Upper lobe of left lung (tissue), 6 donors: ENCODE results near the gene CHRNA5. TPM values are rescaled to one million over a fixed set of nuclear protein-coding genes. Genes with fewer than 3 reads are reported as not detected.
A peak's percentile ranks its signal among the peaks of the same experiment; 100 is the strongest.

Source experiments
- ATAC-seq, 2 donors: fragments of 200-7000 bp; cut with Tn5 transposase; one replicate each; pipeline ENCODE4 v1.9.1; 2022; ENCODE audit warnings: mild to moderate bottlenecking in 2 of 2, moderate library complexity in 2 of 2; ENCODE audit not compliant: low FRiP score in 2 of 2
- DNase-seq, 2 donors: peaks; one replicate each; pipeline ENCODE4 v3.0.0-alpha.2; 2019 to 2020
- H3K27ac ChIP-seq, 4 donors: fragments of 200-600 bp; sonication (generic); one replicate each; pipeline ENCODE4 v1.5.1; 2016 to 2019
- H3K27me3 ChIP-seq, 4 donors: fragments of 200-600 bp; sonication (generic); one replicate each; pipeline ENCODE4 v1.5.1; 2017 to 2019
- H3K36me3 ChIP-seq, 4 donors: fragments of 200-600 bp; sonication (generic); one replicate each; pipeline ENCODE4 v1.5.1; 2016 to 2019
- H3K4me1 ChIP-seq, 4 donors: fragments of 200-600 bp; sonication (generic); one replicate each; pipeline ENCODE4 v1.5.1; 2018 to 2019
- H3K4me3 ChIP-seq, 4 donors: fragments of 200-600 bp; sonication (generic); one replicate each; pipeline ENCODE4 v1.5.1; 2017 to 2019; ENCODE audit warnings: mild to moderate bottlenecking in 2 of 4, moderate library complexity in 1 of 4
- H3K9me3 ChIP-seq, 4 donors: fragments of 200-600 bp; sonication (generic); one replicate each; pipeline ENCODE4 v1.5.1; 2018 to 2019
- CTCF ChIP-seq, 6 experiments: fragments of 450-650 bp in 4 of 6; fragments of 200-600 bp in 2 of 6; sonication (generic) in 2 of 6; IDR thresholded peaks; one replicate each; pipeline ENCODE4 v1.5.1; 2016 to 2019; ENCODE audit warnings: antibody characterized with exemption in 6 of 6
- EP300 ChIP-seq, 4 donors: sonication (generic); formaldehyde crosslinking; IDR thresholded peaks; one replicate each; pipeline ENCODE4 v1.5.1; 2017; ENCODE audit warnings: antibody characterized with exemption in 4 of 4, control low read depth in 2 of 4
- POLR2A ChIP-seq, 4 donors: fragments of 450-650 bp; IDR thresholded peaks; one replicate each; pipeline ENCODE4 v1.5.1; 2016 to 2017; ENCODE audit warnings: antibody characterized with exemption in 4 of 4, mild to moderate bottlenecking in 2 of 4
- POLR2AphosphoS5 ChIP-seq, 2 donors: sonication (generic); formaldehyde crosslinking; IDR thresholded peaks; one replicate each; pipeline ENCODE4 v1.5.1; 2017; ENCODE audit warnings: antibody characterized with exemption in 2 of 2
- WGBS, 2 donors: methylation state at CpG; one replicate each; pipeline ENCODE4 v1.1.5; 2017 to 2018; 5-methylcytosine and 5-hydroxymethylcytosine counted together
- total RNA-seq, 6 donors: library from RNA; depleted of rRNA in 4 of 6; stranded (reverse); fragments of >200 nt in 4 of 6; gene quantifications; one replicate each; pipeline versions ENCODE4 v1.1.0 to v1.2.1, GENCODE V29; 2016 to 2021
- donor health status: DM: no; HTN: no; CAD: no; lungs with moderate emphysema.
- donor health status: DM: no; HTN: yes; CAD: no; lungs with severe emphysema.

Gene CHRNA5
- total RNA-seq, 6 donors from 2014 or later, result 0.29 to 1.5 (median 0.38) TPM; not detected in 2

- peaks cover 14 to 16% (median 14%) of the 10 kb centered on the region in 4 donors for H3K4me1 ChIP-seq
- H3K36me3 ChIP-seq, result no peaks in the 10 kb centered on the region
- H3K27me3 ChIP-seq, result peaks cover 0 to 32% (median 13%) of the 10 kb centered on the region in 4 donors
- no peak overlapping the region for H3K4me3 ChIP-seq
- ATAC-seq (no peak), DNase-seq (peak in 1 of 2 donors; percentile 14)
- no peaks in the 10 kb centered on the region for H3K9me3 ChIP-seq
- TF ChIP-seq EP300 (IDR thresholded peaks at IDR 0.05) (no peak), CTCF (IDR thresholded peaks at IDR 0.05) (no peak), POLR2AphosphoS5 (IDR thresholded peaks at IDR 0.05) (no peak), POLR2A (IDR thresholded peaks at IDR 0.05) (no peak)
- WGBS, 2 donors, result 80 to 85% methylated on average over 8 of the region's 8 CpGs
- H3K27ac ChIP-seq, result no peak overlapping the region
Measured at GRCh38 chr15:78618064-78618463, 52.7 kb downstream of the CHRNA5 start.

GRCh38 chr15:78618490-78618934, 53.2 kb downstream of the CHRNA5 start:
- no peak overlapping the region for H3K27ac ChIP-seq
- no peaks in the 10 kb centered on the region for H3K36me3 ChIP-seq
- TF ChIP-seq POLR2AphosphoS5 (IDR thresholded peaks at IDR 0.05) (no peak), CTCF (IDR thresholded peaks at IDR 0.05) (peak; percentile 63 to 81 (median 74))
- H3K4me1 ChIP-seq, result peaks cover 14 to 16% (median 14%) of the 10 kb centered on the region in 4 donors
- peaks cover 0 to 32% (median 13%) of the 10 kb centered on the region in 4 donors for H3K27me3 ChIP-seq
- 23 to 32% methylated on average over 8 of the region's 8 CpGs for WGBS, 2 donors
- ATAC-seq (peak; percentile 82 to 83), DNase-seq (peak in 1 of 2 donors; percentile 83)
- H3K4me3 ChIP-seq, result no peak overlapping the region
- no peaks in the 10 kb centered on the region for H3K9me3 ChIP-seq

GRCh38 chr15:78619022-78619950, 54.0 kb downstream of the CHRNA5 start:
- Histone ChIP-seq H3K27me3 (peaks cover 0 to 32% (median 13%) of the 10 kb centered on the region in 4 donors), H3K4me3 (peak overlapping the region in 1 of 4 donors; percentile 36), H3K36me3 (no peaks in the 10 kb centered on the region), H3K27ac (no peak overlapping the region), H3K9me3 (no peaks in the 10 kb centered on the region), H3K4me1 (peaks cover 14 to 16% (median 14%) of the 10 kb centered on the region in 4 donors)
- whole genome bisulfite sequencing, 2 donors, result 34 to 44% methylated on average over 12 to 20 of the region's 20 CpGs
- no peak for ATAC-seq
- peak in 1 of 2 donors; percentile 9 for DNase-seq
- TF ChIP-seq EP300 (IDR thresholded peaks at IDR 0.05) (no peak), POLR2AphosphoS5 (IDR thresholded peaks at IDR 0.05) (no peak), CTCF (IDR thresholded peaks at IDR 0.05) (no peak)

- peaks cover 14 to 16% (median 14%) of the 10 kb centered on the region in 4 donors for H3K4me1 ChIP-seq
- DNase-seq (peak; percentile 10 to 80), ATAC-seq (no peak)
- H3K4me3 ChIP-seq, result peak overlapping the region in 2 of 4 donors; percentile 18 to 36
- H3K27me3 ChIP-seq, result peaks cover 0 to 32% (median 13%) of the 10 kb centered on the region in 4 donors
- H3K9me3 ChIP-seq, result no peaks in the 10 kb centered on the region
- TF ChIP-seq POLR2A (IDR thresholded peaks at IDR 0.05), result no peak
- H3K36me3 ChIP-seq, result no peaks in the 10 kb centered on the region
- no peak overlapping the region for H3K27ac ChIP-seq
- WGBS, 2 donors, result 4% methylated on average over 17 of the region's 41 CpGs; no CpG with 5 or more reads in 1 of the 2 donors
Measured at GRCh38 chr15:78620021-78620526, 54.8 kb downstream of the CHRNA5 start.
